Fibroblast of skin of abdomen (primary cell): Measurements from ENCODE around the gene ELF4.

Experiments
- DNase-seq: peaks from one replicate; pipeline ENCODE4 v3.0.0-alpha.2; 2013

Gene ELF4

GRCh38 chrX:130114141-130114588 lies 3.9 kb upstream of the ELF4 start:
- DNase-seq: no peak

GRCh38 chrX:130111220-130112154 lies 1.2 kb upstream of the ELF4 start:
- peak; percentile 16 for DNase-seq

- no peak for DNase-seq
Measured at GRCh38 chrX:130109429-130110378, 593 bp downstream of the ELF4 start.

GRCh38 chrX:130108647-130109428 lies 1.5 kb downstream of the ELF4 start:
- DNase-seq: no peak

GRCh38 chrX:130106071-130106470 lies 4.2 kb downstream of the ELF4 start:
- DNase-seq: no peak

GRCh38 chrX:130105244-130105643 lies 5.1 kb downstream of the ELF4 start:
- no peak for DNase-seq

GRCh38 chrX:130103605-130104004 lies 6.7 kb downstream of the ELF4 start:
- DNase-seq: no peak

GRCh38 chrX:130100180-130100579 lies 10.1 kb downstream of the ELF4 start:
- DNase-seq: peak; percentile 46

GRCh38 chrX:130098210-130098552 lies 12.1 kb downstream of the ELF4 start:
- DNase-seq: no peak

GRCh38 chrX:130097507-130098209 lies 12.6 kb downstream of the ELF4 start:
- no peak for DNase-seq

GRCh38 chrX:130095249-130096030 lies 14.9 kb downstream of the ELF4 start:
- no peak for DNase-seq

- DNase-seq: no peak
Measured at GRCh38 chrX:130094696-130095095, 15.6 kb downstream of the ELF4 start.

- DNase-seq: no peak
Measured at GRCh38 chrX:130093271-130093670, 17.0 kb downstream of the ELF4 start.

GRCh38 chrX:130091980-130092522 lies 18.2 kb downstream of the ELF4 start:
- DNase-seq: no peak

GRCh38 chrX:130090364-130090763 lies 19.9 kb downstream of the ELF4 start:
- no peak for DNase-seq

- no peak for DNase-seq
Measured at GRCh38 chrX:130086447-130087206, 23.7 kb downstream of the ELF4 start.

- DNase-seq: peak; percentile 47
Measured at GRCh38 chrX:130085551-130086446, 24.5 kb downstream of the ELF4 start.

- no peak for DNase-seq
Measured at GRCh38 chrX:130084631-130085237, 25.6 kb downstream of the ELF4 start.
